HCT116 (cell line): ENCODE measurements around the gene INPP5E. TPM values are rescaled to one million over a fixed set of nuclear protein-coding genes. Genes with fewer than 3 reads are reported as not detected.

Experiments used
- ATAC-seq: fragments of 200-7000 bp; cut with Tn5 transposase; 2 replicates; pipeline ENCODE4 v1.9.1; 2020; ENCODE audit warnings: mild to moderate bottlenecking, moderate library complexity
- BruUV-seq: library from RNA; stranded (reverse); fragments of 400-500 nt; replicated peaks from 2 replicates; lab custom pipeline; 2021; lab: Mats Ljungman, UMichigan
- CTCF ChIA-PET: fragments of 300-600 bp; sonication (Branson Sonifier 250); formaldehyde crosslinking; loops from one replicate; lab custom pipeline; 2021; ENCODE audit warnings: antibody characterized with exemption; lab: Charles Lee
- POLR2A ChIA-PET: fragments of 300-600, 350-600 bp; sonication (Branson Sonifier 250); formaldehyde crosslinking; loops from one replicate; lab custom pipeline; 2021; ENCODE audit warnings: antibody characterized with exemption; lab: Charles Lee
- RAD21 ChIA-PET, 2 experiments: fragments of 300-600 bp; sonication (Branson Sonifier 250); formaldehyde crosslinking; loops; one replicate each; lab custom pipeline; 2023; ENCODE audit warnings: low total read pairs in 2 of 2; ENCODE audit not compliant: uncharacterized antibody in 2 of 2, unreplicated experiment in 2 of 2, low non-redundant PET in 1 of 2; lab: Charles Lee
- DNase-seq: peaks from one replicate; pipeline ENCODE4 v3.0.0-alpha.2; 2010; ENCODE audit warnings: low read depth, low spot score
- H2AFZ ChIP-seq: fragments of 200-600 bp; shearing (Covaris generic), sonication (generic); 2 replicates; pipeline ENCODE4 v1.6.1; 2017; ENCODE audit warnings: low read depth, mixed run types, mixed read lengths, antibody characterized with exemption, low read length; ENCODE audit not compliant: poor library complexity, severe bottlenecking
- H3K27ac ChIP-seq: 2 replicates; pipeline ENCODE4 v1.5.1; 2012; ENCODE audit warnings: low read depth, low read length
- H3K27me3 ChIP-seq: fragments of 200-600 bp; sonication (generic); 2 replicates; pipeline ENCODE4 v1.6.1; 2016; ENCODE audit warnings: mixed run types, low read length, mixed read lengths; ENCODE audit not compliant: insufficient read depth
- H3K36me3 ChIP-seq, 2 experiments: fragments of 200-500 bp in 1 of 2; fragments of 200-600 bp in 1 of 2; sonication (Bioruptor generic) in 1 of 2; sonication (generic) in 1 of 2; 2 replicates each; pipeline versions ENCODE4 v1.5.1 to v1.6.1; 2014 to 2016; ENCODE audit warnings: low read length in 2 of 2, inconsistent platforms in 1 of 2, mixed read lengths in 1 of 2, mixed run types in 1 of 2; ENCODE audit not compliant: insufficient read depth in 2 of 2, control insufficient read depth in 1 of 2
- H3K4me1 ChIP-seq, 2 experiments: fragments of 200-600 bp in 1 of 2; sonication (generic) in 1 of 2; 2 replicates each; pipeline versions ENCODE4 v1.5.1 to v1.6.1; 2012 to 2017; ENCODE audit warnings: low read length in 2 of 2, inconsistent platforms in 1 of 2, mild to moderate bottlenecking in 1 of 2, mixed read lengths in 1 of 2, mixed run types in 1 of 2, moderate library complexity in 1 of 2; ENCODE audit not compliant: insufficient read depth in 2 of 2, control insufficient read depth in 1 of 2
- H3K4me2 ChIP-seq: fragments of 200-600 bp; sonication (generic); 2 replicates; pipeline ENCODE4 v1.6.1; 2017; ENCODE audit warnings: mixed run types, low read length, mixed read lengths
- H3K4me3 ChIP-seq, 2 experiments: fragments of 200-600 bp in 1 of 2; sonication (generic) in 1 of 2; replicated peaks in 1 of 2; 2 replicates each; pipeline ENCODE4 v1.5.1; 2011 to 2016; ENCODE audit warnings: low read length in 2 of 2, control low read depth in 1 of 2, low read depth in 1 of 2, mild to moderate bottlenecking in 1 of 2, mixed read lengths in 1 of 2, mixed run types in 1 of 2
- H3K79me2 ChIP-seq: fragments of 200-600 bp; sonication (generic); 2 replicates; pipeline ENCODE4 v1.6.1; 2017; ENCODE audit warnings: mild to moderate bottlenecking, mixed run types, low read length, moderate library complexity, mixed read lengths; ENCODE audit not compliant: insufficient read depth
- H3K9ac ChIP-seq: fragments of 200-600 bp; sonication (generic); 2 replicates; pipeline ENCODE4 v1.6.1; 2016; ENCODE audit warnings: low read length, mixed read lengths
- H3K9me2 ChIP-seq: fragments of 200-600 bp; sonication (generic), shearing (Covaris generic); 2 replicates; pipeline ENCODE4 v1.6.1; 2017; ENCODE audit warnings: mixed run types, mild to moderate bottlenecking, moderate library complexity; ENCODE audit not compliant: insufficient read depth
- H3K9me3 ChIP-seq, 2 experiments: fragments of 200-500 bp in 1 of 2; fragments of 200-600 bp in 1 of 2; sonication (Bioruptor generic) in 1 of 2; sonication (generic) in 1 of 2; 2 replicates each; pipeline ENCODE4 v1.6.1; 2014 to 2017; ENCODE audit warnings: low read length in 2 of 2, mixed read lengths in 2 of 2, inconsistent platforms in 1 of 2, low read depth in 1 of 2, mild to moderate bottlenecking in 1 of 2, mixed run types in 1 of 2, moderate library complexity in 1 of 2; ENCODE audit not compliant: control insufficient read depth in 1 of 2, insufficient read depth in 1 of 2
- H4K20me1 ChIP-seq: fragments of 200-600 bp; sonication (generic), shearing (Covaris generic); 2 replicates; pipeline ENCODE4 v1.6.1; 2017; ENCODE audit warnings: mixed run types, mild to moderate bottlenecking, moderate library complexity; ENCODE audit not compliant: insufficient read depth
- CEBPB ChIP-seq: IDR thresholded peaks from 2 replicates; pipeline ENCODE4 v1.6.1; 2012; ENCODE audit warnings: low read depth
- EZH2 ChIP-seq: fragments of 200-600 bp; sonication (generic); IDR thresholded peaks from 2 replicates; pipeline ENCODE4 v1.6.1; 2017; ENCODE audit warnings: antibody characterized with exemption, mixed run types
- FOSL1 ChIP-seq: IDR thresholded peaks from 2 replicates; pipeline ENCODE4 v1.6.1; 2012; ENCODE audit warnings: low read depth
- POLR2A ChIP-seq: IDR thresholded peaks from 2 replicates; pipeline ENCODE4 v1.7.0; 2011; ENCODE audit warnings: borderline replicate concordance; ENCODE audit not compliant: insufficient read depth, insufficient read length; ENCODE audit errors: extremely low read depth
- RAD21 ChIP-seq: IDR thresholded peaks from 2 replicates; pipeline ENCODE4 v1.6.1; 2012; ENCODE audit warnings: low read depth, mild to moderate bottlenecking
- SIN3A ChIP-seq: IDR thresholded peaks from 2 replicates; pipeline ENCODE4 v1.6.1; 2012; ENCODE audit warnings: low read depth
- intact Hi-C: fragments of 100-400 bp; cut with micrococcal nuclease; formaldehyde crosslinking; loops from 2 replicates; pipeline ENCODE4 v1.10.0; 2022
- total RNA-seq: library from RNA; stranded (reverse); gene quantifications from one replicate; pipeline ENCODE4 v1.2.1, GENCODE V29; 2021; ENCODE audit not compliant: unreplicated experiment
- TF ChIP-seq, protein P1 (sequence below): IDR thresholded peaks from 2 replicates; pipeline ENCODE4 v1.6.1; 2011; ENCODE audit warnings: mild to moderate bottlenecking, low read length, moderate library complexity; ENCODE audit not compliant: insufficient replicate concordance; ENCODE audit errors: extremely low read depth
- TF ChIP-seq, protein P2 (sequence below): IDR thresholded peaks from 2 replicates; pipeline ENCODE4 v1.6.1; 2012; ENCODE audit warnings: low read depth

Gene INPP5E
- total RNA-seq, 1 experiment from 2014 or later: 23.8 TPM

DNA sequence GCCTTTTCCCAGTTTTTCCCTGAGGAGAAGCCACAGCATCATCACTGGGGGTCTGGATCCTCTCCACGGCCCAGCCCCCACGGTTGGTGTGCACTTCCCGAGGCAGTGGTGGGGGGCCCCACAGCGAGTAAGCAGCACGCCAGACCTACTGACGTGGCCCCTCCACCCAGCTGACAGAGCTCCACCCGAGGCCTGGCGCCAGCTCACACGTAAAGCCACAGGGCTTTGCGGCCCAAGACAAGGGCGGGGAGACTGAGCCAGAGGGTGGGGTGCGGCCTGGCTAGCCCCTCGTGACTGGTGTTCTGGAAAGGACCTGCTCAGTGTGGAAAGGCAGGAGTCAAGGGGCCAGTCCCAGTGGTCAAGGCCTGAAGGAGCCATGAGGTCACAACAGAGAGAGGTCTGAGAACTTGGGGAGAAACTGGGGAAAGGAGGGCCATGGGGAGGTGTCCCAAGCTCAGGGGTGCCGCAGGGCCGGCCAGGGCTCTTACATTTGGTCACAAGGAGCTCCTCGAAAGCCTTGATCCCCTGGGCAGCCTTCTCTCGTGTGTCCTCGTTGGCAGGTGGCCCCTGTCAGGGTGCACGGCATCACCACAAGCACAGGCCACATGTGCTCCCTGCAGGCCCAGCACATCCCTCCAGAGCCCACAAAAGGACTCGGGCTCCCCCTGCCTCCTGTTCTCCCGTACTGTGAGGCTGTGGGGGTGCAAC lies 45.2 kb downstream of the INPP5E start:
- H3K27me3 ChIP-seq: no peaks in the 10 kb centered on the region
- H3K9me2 ChIP-seq: no peaks in the 10 kb centered on the region
- BruUV-seq: no TSS peak
- intact Hi-C loops: no loop called here
- H3K36me3 ChIP-seq: peaks cover 47 to 64% of the 10 kb centered on the region in 2 experiments
- H3K9ac ChIP-seq: no peak overlapping the region
- ChIA-PET RAD21 (no interaction called here), CTCF (no interaction called here), POLR2A (no interaction called here)
- H3K9me3 ChIP-seq: no peaks in the 10 kb centered on the region
- peaks cover 55% of the 10 kb centered on the region for H3K79me2 ChIP-seq
- H4K20me1 ChIP-seq: no peaks in the 10 kb centered on the region
- H2AFZ ChIP-seq: no peak overlapping the region
- ATAC-seq (no peak), DNase-seq (no peak)
- H3K4me3 ChIP-seq: no peak overlapping the region
- no peak overlapping the region for H3K4me2 ChIP-seq
- H3K4me1 ChIP-seq: peaks cover 7 to 9% of the 10 kb centered on the region in 2 experiments
- no peak overlapping the region for H3K27ac ChIP-seq
- TF ChIP-seq EZH2 (no peak), FOSL1 (no peak), POLR2A (no peak), SIN3A (no peak), CEBPB (no peak), RAD21 (no peak)
- TF ChIP-seq, protein P1, sequence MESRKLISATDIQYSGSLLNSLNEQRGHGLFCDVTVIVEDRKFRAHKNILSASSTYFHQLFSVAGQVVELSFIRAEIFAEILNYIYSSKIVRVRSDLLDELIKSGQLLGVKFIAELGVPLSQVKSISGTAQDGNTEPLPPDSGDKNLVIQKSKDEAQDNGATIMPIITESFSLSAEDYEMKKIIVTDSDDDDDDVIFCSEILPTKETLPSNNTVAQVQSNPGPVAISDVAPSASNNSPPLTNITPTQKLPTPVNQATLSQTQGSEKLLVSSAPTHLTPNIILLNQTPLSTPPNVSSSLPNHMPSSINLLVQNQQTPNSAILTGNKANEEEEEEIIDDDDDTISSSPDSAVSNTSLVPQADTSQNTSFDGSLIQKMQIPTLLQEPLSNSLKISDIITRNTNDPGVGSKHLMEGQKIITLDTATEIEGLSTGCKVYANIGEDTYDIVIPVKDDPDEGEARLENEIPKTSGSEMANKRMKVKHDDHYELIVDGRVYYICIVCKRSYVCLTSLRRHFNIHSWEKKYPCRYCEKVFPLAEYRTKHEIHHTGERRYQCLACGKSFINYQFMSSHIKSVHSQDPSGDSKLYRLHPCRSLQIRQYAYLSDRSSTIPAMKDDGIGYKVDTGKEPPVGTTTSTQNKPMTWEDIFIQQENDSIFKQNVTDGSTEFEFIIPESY: no peak
- TF ChIP-seq, protein P2, sequence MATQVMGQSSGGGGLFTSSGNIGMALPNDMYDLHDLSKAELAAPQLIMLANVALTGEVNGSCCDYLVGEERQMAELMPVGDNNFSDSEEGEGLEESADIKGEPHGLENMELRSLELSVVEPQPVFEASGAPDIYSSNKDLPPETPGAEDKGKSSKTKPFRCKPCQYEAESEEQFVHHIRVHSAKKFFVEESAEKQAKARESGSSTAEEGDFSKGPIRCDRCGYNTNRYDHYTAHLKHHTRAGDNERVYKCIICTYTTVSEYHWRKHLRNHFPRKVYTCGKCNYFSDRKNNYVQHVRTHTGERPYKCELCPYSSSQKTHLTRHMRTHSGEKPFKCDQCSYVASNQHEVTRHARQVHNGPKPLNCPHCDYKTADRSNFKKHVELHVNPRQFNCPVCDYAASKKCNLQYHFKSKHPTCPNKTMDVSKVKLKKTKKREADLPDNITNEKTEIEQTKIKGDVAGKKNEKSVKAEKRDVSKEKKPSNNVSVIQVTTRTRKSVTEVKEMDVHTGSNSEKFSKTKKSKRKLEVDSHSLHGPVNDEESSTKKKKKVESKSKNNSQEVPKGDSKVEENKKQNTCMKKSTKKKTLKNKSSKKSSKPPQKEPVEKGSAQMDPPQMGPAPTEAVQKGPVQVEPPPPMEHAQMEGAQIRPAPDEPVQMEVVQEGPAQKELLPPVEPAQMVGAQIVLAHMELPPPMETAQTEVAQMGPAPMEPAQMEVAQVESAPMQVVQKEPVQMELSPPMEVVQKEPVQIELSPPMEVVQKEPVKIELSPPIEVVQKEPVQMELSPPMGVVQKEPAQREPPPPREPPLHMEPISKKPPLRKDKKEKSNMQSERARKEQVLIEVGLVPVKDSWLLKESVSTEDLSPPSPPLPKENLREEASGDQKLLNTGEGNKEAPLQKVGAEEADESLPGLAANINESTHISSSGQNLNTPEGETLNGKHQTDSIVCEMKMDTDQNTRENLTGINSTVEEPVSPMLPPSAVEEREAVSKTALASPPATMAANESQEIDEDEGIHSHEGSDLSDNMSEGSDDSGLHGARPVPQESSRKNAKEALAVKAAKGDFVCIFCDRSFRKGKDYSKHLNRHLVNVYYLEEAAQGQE: no peak
